ENCODE measurements around the gene JTB. TPM values are rescaled to one million over a fixed set of nuclear protein-coding genes. Genes with fewer than 3 reads are reported as not detected.

JTB gene
- total and polyA plus RNA-seq, 8 donors, result 82.6 to 180 (median 100) TPM

DNA sequence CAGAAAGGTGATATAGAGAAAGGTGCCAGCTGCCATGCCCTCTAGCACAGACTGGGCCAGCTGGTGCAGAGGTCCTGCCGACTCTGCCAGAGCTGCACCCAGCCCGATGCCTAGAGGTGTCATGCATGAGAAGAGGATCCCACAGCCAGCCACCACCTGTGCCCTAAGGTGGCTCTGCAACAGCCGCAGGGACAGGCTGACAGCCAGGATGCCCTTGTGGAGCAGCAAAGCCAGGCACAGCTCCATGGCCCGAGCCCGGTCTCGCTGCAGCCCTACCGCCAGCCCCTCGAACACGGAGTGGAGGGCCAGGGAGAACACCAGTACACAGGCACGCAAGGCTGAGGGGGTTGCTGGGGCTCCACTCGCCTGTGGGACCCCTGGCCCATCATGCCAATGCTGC lies 17.3 kb downstream of the JTB start:
- FAIRE-seq (no peak), ATAC-seq (no peak), DNase-seq (peak in 1 of 6 donors; percentile 81)
- peaks cover 10 to 35% (median 11%) of the 10 kb centered on the region in 3 donors for H3K4me1 ChIP-seq
- TF ChIP-seq, protein P1, sequence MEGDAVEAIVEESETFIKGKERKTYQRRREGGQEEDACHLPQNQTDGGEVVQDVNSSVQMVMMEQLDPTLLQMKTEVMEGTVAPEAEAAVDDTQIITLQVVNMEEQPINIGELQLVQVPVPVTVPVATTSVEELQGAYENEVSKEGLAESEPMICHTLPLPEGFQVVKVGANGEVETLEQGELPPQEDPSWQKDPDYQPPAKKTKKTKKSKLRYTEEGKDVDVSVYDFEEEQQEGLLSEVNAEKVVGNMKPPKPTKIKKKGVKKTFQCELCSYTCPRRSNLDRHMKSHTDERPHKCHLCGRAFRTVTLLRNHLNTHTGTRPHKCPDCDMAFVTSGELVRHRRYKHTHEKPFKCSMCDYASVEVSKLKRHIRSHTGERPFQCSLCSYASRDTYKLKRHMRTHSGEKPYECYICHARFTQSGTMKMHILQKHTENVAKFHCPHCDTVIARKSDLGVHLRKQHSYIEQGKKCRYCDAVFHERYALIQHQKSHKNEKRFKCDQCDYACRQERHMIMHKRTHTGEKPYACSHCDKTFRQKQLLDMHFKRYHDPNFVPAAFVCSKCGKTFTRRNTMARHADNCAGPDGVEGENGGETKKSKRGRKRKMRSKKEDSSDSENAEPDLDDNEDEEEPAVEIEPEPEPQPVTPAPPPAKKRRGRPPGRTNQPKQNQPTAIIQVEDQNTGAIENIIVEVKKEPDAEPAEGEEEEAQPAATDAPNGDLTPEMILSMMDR (IDR thresholded peaks at IDR 0.05), result no peak
- no peak overlapping the region for H3K4me3 ChIP-seq
- 80 to 82% methylated on average over 11 of the region's 11 CpGs for WGBS, 2 donors
- no peaks in the 10 kb centered on the region for H3K9me3 ChIP-seq
- H3K36me3 ChIP-seq, result peaks cover 0 to 7% (median 0%) of the 10 kb centered on the region in 3 donors
- H3K27me3 ChIP-seq, result no peaks in the 10 kb centered on the region
- intact Hi-C loops (cut with DNase I), result no loop called here
- H3K27ac ChIP-seq, result no peak overlapping the region

DNA sequence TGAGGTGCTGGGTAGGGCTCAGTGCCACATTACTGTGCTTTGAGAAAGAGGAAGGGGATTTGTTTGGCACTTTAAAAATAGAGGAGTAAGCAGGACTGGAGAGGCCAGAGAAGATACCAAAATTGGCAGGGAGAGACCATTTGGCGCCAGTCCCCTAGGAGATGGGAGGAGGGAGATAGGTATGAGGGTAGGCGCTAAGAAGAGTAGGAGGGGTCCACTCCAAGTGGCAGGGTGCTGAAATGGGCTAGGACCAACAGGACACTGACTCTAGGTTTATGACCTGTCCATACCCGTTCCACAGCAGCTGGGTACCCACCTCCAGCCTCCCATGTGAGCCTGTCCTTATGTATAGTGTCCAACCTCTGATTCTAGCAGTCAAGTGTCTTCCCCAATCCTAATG lies 18.0 kb downstream of the JTB start:
- 44 to 73% methylated on average over 3 of the region's 3 CpGs for WGBS, 2 donors
- Histone ChIP-seq H3K36me3 (peaks cover 0 to 7% (median 0%) of the 10 kb centered on the region in 3 donors), H3K27ac (peak overlapping the region in 1 of 4 donors; percentile 50), H3K27me3 (no peaks in the 10 kb centered on the region), H3K4me3 (no peak overlapping the region), H3K4me1 (peaks cover 8 to 30% (median 10%) of the 10 kb centered on the region in 3 donors), H3K9me3 (no peaks in the 10 kb centered on the region)
- FAIRE-seq, result no peak
- TF ChIP-seq, protein P1 (IDR thresholded peaks at IDR 0.05), result no peak
- intact Hi-C loops (cut with DNase I), result no loop called here
- peak in 1 of 6 donors; percentile 19 for DNase-seq
- no peak for ATAC-seq

DNA sequence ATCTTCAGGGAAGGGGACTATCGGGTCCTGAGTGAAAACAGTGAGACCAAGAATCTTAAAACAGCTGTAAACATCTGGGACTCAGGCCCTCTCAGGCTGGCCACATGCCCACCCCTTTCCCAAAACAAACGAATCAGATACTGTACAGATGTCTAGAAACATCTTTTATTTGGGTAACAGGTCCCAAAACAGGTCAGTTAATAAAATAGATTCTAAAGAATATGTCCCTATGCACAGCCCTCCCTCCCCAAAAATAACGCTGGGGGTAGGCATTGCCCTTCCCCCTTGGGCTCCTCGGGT lies 18.6 kb downstream of the JTB start:
- H3K27me3 ChIP-seq, result no peaks in the 10 kb centered on the region
- FAIRE-seq, result no peak
- H3K36me3 ChIP-seq, result peaks cover 0 to 7% (median 0%) of the 10 kb centered on the region in 3 donors
- TF ChIP-seq, protein P1 (IDR thresholded peaks at IDR 0.05), result no peak
- no peaks in the 10 kb centered on the region for H3K9me3 ChIP-seq
- H3K4me1 ChIP-seq, result peaks cover 7 to 27% (median 10%) of the 10 kb centered on the region in 3 donors
- peak overlapping the region in 2 of 4 donors; percentile 71 to 91 for H3K4me3 ChIP-seq
- WGBS, 2 donors, result 13 to 14% methylated on average over 4 of the region's 4 CpGs
- intact Hi-C loops (cut with DNase I), result no loop called here
- ATAC-seq, result no peak
- peak overlapping the region in 1 of 4 donors; percentile 50 for H3K27ac ChIP-seq
- DNase-seq, result peak in 1 of 6 donors; percentile 14

DNA sequence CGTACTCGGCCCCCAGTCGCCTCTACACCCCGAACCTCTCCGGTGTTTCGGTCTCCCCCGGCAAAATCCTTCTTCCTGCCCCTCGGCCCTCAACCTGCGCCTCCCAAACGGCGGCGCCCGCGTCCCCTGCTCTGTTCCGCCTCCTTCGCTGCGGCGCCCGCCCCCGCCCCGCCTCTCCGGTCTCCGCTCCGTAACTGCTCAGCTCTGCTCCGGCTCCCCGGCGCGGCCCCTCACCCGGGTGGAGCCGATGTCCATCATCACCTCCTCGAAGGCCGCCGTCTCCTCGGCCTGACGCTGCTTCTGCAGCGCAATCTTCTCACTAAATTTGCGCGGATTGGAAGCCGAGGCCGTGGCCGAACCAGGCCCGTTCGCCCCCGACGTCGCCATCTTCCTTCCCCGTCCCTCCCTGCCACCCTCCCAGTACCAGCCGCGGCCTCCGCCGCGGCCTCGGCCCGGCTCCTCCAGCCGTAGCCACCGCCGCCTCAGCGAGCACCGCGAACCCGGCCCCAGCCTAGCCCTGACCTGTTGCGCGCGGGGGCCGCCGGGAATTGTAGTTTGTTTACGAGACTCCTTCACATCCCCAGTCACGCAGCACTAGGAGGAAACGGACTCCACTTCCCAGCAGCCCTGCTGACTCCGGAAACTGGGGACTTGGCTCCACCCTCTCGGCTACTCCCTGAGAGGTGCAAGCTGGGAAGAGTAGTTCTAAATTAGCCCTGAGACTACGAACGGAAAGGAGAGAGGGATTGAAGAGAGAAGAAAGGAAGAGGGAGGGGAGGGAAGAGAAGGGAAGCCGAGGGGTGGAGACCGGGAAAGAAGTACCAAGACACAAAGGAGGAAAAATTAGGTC lies 19.1 kb downstream of the JTB start, which contains the start of gene CRTC2:
CRTC2 (minus strand) TSS at position 502 of the 850 bp plus-strand sequence; CDS start at position 387, 115 bp downstream.
- peaks cover 7 to 27% (median 10%) of the 10 kb centered on the region in 3 donors for H3K4me1 ChIP-seq
- ATAC-seq (peak; percentile 85 to 90 (median 88)), DNase-seq (peak; percentile 95 to 99 (median 98)), FAIRE-seq (peak; percentile 47)
- H3K36me3 ChIP-seq, result peaks cover 0 to 7% (median 0%) of the 10 kb centered on the region in 3 donors
- no peaks in the 10 kb centered on the region for H3K27me3 ChIP-seq
- no peaks in the 10 kb centered on the region for H3K9me3 ChIP-seq
- H3K27ac ChIP-seq, result peak within 1 kb of the TSS; percentile 63 to 91 (median 73)
- TF ChIP-seq, protein P1 (IDR thresholded peaks at IDR 0.05), result no peak
- intact Hi-C loops (cut with DNase I), result no loop called here
- H3K4me3 ChIP-seq, result peak within 1 kb of the TSS; percentile 67 to 91 (median 78)
- 1% methylated on average over 74 of the region's 75 CpGs for WGBS, 2 donors

DNA sequence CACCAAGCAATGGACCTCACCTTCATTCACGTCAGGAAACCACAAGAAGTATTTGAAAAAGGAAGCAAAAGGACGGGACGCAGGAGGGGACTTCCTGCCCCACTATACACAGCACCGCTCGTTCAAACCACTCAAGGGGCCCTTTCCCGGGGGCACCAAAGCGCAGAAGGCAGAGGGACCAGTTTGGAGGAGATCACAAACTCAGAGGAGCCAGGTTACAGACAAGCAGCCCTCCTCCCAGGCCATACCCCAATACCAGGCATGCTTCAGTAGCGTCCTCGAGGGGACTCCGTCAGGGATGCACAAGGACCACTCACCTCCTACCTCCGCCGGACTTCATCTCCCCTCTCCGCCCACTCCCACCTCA lies 19.7 kb downstream of the JTB start:
- Histone ChIP-seq H3K4me3 (peak overlapping the region; percentile 67 to 91 (median 78)), H3K9me3 (no peaks in the 10 kb centered on the region), H3K27me3 (no peaks in the 10 kb centered on the region), H3K36me3 (peaks cover 0 to 7% (median 0%) of the 10 kb centered on the region in 3 donors), H3K4me1 (peaks cover 7 to 27% (median 10%) of the 10 kb centered on the region in 3 donors), H3K27ac (peak overlapping the region in 3 of 4 donors; percentile 67 to 91 (median 79))
- intact Hi-C loops (cut with DNase I), result no loop called here
- WGBS, 2 donors, result 0% methylated on average over 12 to 13 of the region's 13 CpGs
- ATAC-seq (peak in 3 of 4 donors; percentile 0 to 5 (median 3)), DNase-seq (no peak), FAIRE-seq (no peak)
- TF ChIP-seq, protein P1 (IDR thresholded peaks at IDR 0.05), result no peak
